GM23248 (cell line): ENCODE measurements around the gene SPATS1.

Experiments used
- EZH2 ChIP-seq: fragments of 200-600 bp; sonication (generic); IDR thresholded peaks from 2 replicates; pipeline ENCODE4 v1.6.1; 2018; ENCODE audit warnings: antibody characterized with exemption, mild to moderate bottlenecking; ENCODE audit not compliant: insufficient read depth, poor library complexity, severe bottlenecking
- EZH2phosphoT487 ChIP-seq: fragments of 200-600 bp; sonication (generic); IDR thresholded peaks from 2 replicates; pipeline ENCODE4 v1.6.1; 2018; ENCODE audit warnings: antibody characterized with exemption, moderate library complexity, mild to moderate bottlenecking, low read depth; ENCODE audit not compliant: insufficient read depth

- no peak for TF ChIP-seq EZH2
- no peak for TF ChIP-seq EZH2phosphoT487
Measured at GRCh38 chr6:44367681-44368080, 25.2 kb downstream of the SPATS1 start.
